MCF 10A (cell line): ENCODE measurements around the gene KAZN. TPM values are rescaled to one million over a fixed set of nuclear protein-coding genes. Genes with fewer than 3 reads are reported as not detected.

ENCODE experiments used
- BruUV-seq: library from RNA; stranded (reverse); fragments of 400-500 nt; replicated peaks from 2 replicates; lab custom pipeline; 2021; lab: Mats Ljungman, UMichigan
- CTCF ChIA-PET: fragments of 300-600 bp; sonication (Branson Sonifier 250); formaldehyde crosslinking; extraction: SDS; loops from one replicate; lab custom pipeline; 2021; ENCODE audit warnings: antibody characterized with exemption, inconsistent platforms; lab: Yijun Ruan, JAX
- POLR2A ChIA-PET: fragments of 300-600, 350-650 bp; sonication (Branson Sonifier 250); formaldehyde crosslinking; extraction: SDS; loops from one replicate; lab custom pipeline; 2020; ENCODE audit warnings: antibody characterized with exemption, inconsistent platforms; lab: Yijun Ruan, JAX
- DNase-seq: peaks from one replicate; pipeline ENCODE4 v3.0.0-alpha.2; 2018; ENCODE audit not compliant: unreplicated experiment
- H3K27ac Mint-ChIP-seq: one replicate; pipeline ENCODE4 v1.8.0; 2022; ENCODE audit warnings: mild to moderate bottlenecking, low read depth, mixed read lengths; ENCODE audit not compliant: unreplicated experiment
- H3K27me3 Mint-ChIP-seq: one replicate; pipeline ENCODE4 v1.8.0; 2022; ENCODE audit warnings: mixed read lengths; ENCODE audit not compliant: insufficient read depth, unreplicated experiment
- H3K36me3 Mint-ChIP-seq: one replicate; pipeline ENCODE4 v1.8.0; 2022; ENCODE audit warnings: mild to moderate bottlenecking, moderate library complexity, mixed read lengths; ENCODE audit not compliant: insufficient read depth, unreplicated experiment
- H3K4me1 Mint-ChIP-seq: one replicate; pipeline ENCODE4 v1.8.0; 2022; ENCODE audit warnings: mixed read lengths; ENCODE audit not compliant: insufficient read depth, unreplicated experiment
- H3K4me3 Mint-ChIP-seq: one replicate; pipeline ENCODE4 v1.8.0; 2022; ENCODE audit warnings: mild to moderate bottlenecking, moderate library complexity, mixed read lengths; ENCODE audit not compliant: unreplicated experiment
- H3K9me3 Mint-ChIP-seq: one replicate; pipeline ENCODE4 v1.8.0; 2022; ENCODE audit warnings: mixed read lengths; ENCODE audit not compliant: unreplicated experiment
- intact Hi-C: fragments of 100-400 bp; cut with micrococcal nuclease; formaldehyde crosslinking; loops from 2 replicates; pipeline ENCODE4 v1.14.1; 2022
- total RNA-seq: library from RNA; stranded (reverse); gene quantifications from 2 replicates; pipeline ENCODE4 v1.2.3, GENCODE V29; 2022
- TF ChIP-seq, protein P1 (sequence below): fragments of 200-600 bp; IDR thresholded peaks from one replicate; pipeline ENCODE4 v1.8.0; 2022; ENCODE audit warnings: antibody characterized with exemption, mild to moderate bottlenecking; ENCODE audit not compliant: unreplicated experiment

KAZN gene
- total RNA-seq, 1 experiment from 2014 or later, result 3.3 TPM

DNA sequence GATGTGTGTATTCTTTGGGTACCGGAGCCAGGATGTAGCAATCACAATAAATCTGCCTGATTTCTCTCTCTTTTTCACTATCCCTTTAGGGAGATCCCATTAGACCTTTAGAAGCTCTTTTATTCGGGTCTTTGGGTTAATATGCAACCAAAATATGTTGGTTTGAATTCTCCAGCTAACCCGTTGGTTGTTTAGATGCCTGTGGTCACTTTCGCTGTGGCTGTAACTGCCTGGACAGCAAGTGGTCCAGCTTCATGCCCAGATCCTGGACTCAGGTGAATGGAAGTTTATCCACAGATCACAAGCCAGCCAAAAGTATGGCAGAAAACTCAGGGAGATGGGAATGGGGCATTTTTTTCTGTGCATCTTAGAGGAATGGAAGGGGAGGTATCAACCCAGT lies 12.3 kb downstream of the KAZN start:
- ChIA-PET POLR2A (interaction anchor here (0.6 kb wide), 1 partner anchor 503 kb away, joined by 4 read pairs; no protein-coding TSS in a partner anchor), CTCF (interaction anchor here (0.6 kb wide), 1 partner anchor 443 kb away, joined by 5 read pairs; no protein-coding TSS in a partner anchor)
- H3K27me3 Mint-ChIP-seq, result no peaks in the 10 kb centered on the region
- no peaks in the 10 kb centered on the region for H3K9me3 Mint-ChIP-seq
- H3K27ac Mint-ChIP-seq, result no peak overlapping the region
- TF ChIP-seq, protein P1, sequence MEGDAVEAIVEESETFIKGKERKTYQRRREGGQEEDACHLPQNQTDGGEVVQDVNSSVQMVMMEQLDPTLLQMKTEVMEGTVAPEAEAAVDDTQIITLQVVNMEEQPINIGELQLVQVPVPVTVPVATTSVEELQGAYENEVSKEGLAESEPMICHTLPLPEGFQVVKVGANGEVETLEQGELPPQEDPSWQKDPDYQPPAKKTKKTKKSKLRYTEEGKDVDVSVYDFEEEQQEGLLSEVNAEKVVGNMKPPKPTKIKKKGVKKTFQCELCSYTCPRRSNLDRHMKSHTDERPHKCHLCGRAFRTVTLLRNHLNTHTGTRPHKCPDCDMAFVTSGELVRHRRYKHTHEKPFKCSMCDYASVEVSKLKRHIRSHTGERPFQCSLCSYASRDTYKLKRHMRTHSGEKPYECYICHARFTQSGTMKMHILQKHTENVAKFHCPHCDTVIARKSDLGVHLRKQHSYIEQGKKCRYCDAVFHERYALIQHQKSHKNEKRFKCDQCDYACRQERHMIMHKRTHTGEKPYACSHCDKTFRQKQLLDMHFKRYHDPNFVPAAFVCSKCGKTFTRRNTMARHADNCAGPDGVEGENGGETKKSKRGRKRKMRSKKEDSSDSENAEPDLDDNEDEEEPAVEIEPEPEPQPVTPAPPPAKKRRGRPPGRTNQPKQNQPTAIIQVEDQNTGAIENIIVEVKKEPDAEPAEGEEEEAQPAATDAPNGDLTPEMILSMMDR, result no peak
- no peaks in the 10 kb centered on the region for H3K4me1 Mint-ChIP-seq
- no peaks in the 10 kb centered on the region for H3K36me3 Mint-ChIP-seq
- H3K4me3 Mint-ChIP-seq, result no peak overlapping the region
- no TSS peak for BruUV-seq
- no peak for DNase-seq
- intact Hi-C loops, result no loop called here

DNA sequence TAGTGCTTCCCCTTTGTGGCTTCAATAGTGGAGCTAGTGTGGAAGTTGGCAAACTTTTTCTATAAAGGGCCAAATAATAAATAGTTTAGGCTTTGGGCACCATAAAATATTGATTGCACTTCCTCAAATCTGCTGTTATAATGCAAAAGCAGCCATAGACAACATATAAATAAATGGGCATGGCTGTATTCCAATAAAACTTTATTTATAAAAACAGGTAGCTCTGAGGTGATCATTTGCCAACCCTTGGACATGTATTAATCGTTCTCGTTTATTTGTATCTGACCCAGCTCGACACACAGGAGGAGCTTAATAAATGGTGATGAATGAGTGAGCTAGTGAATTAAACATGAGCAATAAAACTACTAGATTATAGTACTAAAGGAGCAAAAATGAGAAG lies 13.3 kb downstream of the KAZN start:
- intact Hi-C loops, result no loop called here
- DNase-seq, result no peak
- Mint-ChIP-seq H3K27ac (no peak overlapping the region), H3K36me3 (no peaks in the 10 kb centered on the region), H3K9me3 (no peaks in the 10 kb centered on the region), H3K4me1 (no peaks in the 10 kb centered on the region), H3K4me3 (no peak overlapping the region), H3K27me3 (no peaks in the 10 kb centered on the region)
- TF ChIP-seq, protein P1, result no peak
- BruUV-seq, result no TSS peak
- CTCF ChIA-PET, result interaction anchor here (0.7 to 0.9 kb wide), 2 partner anchors 19 to 469 kb away, joined by 3 read pairs; no protein-coding TSS in a partner anchor
- POLR2A ChIA-PET, result no interaction called here

DNA sequence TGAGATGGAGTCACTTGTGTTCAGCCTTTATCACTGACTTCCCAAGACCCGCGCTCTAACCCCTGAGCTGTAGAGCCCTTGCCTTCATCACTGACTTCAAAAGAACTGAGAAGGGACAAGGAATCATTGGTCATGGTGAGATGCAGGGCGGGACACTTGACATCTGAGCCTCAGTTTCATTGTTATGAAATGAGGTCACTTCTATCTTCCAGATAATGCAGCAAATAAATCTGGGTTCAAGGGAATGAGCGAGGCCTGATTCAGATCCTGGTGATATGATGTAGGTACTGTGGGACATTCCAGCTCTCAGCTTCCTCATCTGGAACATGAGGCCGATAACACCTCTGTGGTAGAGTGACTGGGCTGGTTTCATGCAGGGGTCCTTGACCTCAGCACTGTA lies 13.8 kb downstream of the KAZN start:
- ChIA-PET CTCF (interaction anchor here (0.9 kb wide), 1 partner anchor 19 kb away, joined by 3 read pairs; no protein-coding TSS in a partner anchor), POLR2A (no interaction called here)
- TF ChIP-seq, protein P1, result no peak
- intact Hi-C loops, result no loop called here
- Mint-ChIP-seq H3K4me1 (no peaks in the 10 kb centered on the region), H3K27ac (no peak overlapping the region), H3K4me3 (no peak overlapping the region), H3K27me3 (no peaks in the 10 kb centered on the region), H3K36me3 (no peaks in the 10 kb centered on the region), H3K9me3 (no peaks in the 10 kb centered on the region)
- BruUV-seq, result no TSS peak
- DNase-seq, result no peak

DNA sequence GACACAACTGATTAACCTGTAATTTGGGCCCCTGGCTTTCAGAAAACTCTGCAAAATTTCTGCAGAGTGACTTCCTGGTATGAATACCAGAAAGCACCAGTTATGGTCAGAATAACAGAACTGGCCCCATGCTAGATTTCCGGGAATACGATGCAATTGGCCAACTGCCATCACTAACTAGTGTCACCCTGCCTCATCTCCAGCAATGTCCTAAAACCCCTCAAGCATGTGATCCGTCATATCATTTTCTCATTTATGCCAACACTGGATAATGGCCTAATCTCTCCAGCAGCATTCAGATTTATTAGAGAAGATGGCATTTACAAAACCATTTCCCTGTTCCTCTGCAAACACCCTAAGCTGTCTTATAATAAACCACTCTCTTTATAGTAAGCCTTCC lies 15.4 kb downstream of the KAZN start:
- CTCF ChIA-PET, result no interaction called here
- no peak overlapping the region for H3K4me3 Mint-ChIP-seq
- no peak overlapping the region for H3K27ac Mint-ChIP-seq
- DNase-seq, result no peak
- TF ChIP-seq, protein P1, result no peak
- BruUV-seq, result no TSS peak
- intact Hi-C loops, result no loop called here
- POLR2A ChIA-PET, result no interaction called here
- peaks cover 13% of the 10 kb centered on the region for H3K27me3 Mint-ChIP-seq
- H3K4me1 Mint-ChIP-seq, result no peaks in the 10 kb centered on the region
- no peaks in the 10 kb centered on the region for H3K9me3 Mint-ChIP-seq
- no peaks in the 10 kb centered on the region for H3K36me3 Mint-ChIP-seq
